Breast epithelium (tissue), 4 donors: ENCODE measurements around the gene CYP24A1. TPM values are rescaled to one million over a fixed set of nuclear protein-coding genes. Genes with fewer than 3 reads are reported as not detected.

Source experiments
- DNase-seq, 2 donors: peaks; one replicate each; pipeline ENCODE4 v3.0.0-alpha.2; 2019; ENCODE audit warnings: low spot score in 2 of 2
- H3K27ac ChIP-seq, 2 donors: fragments of 200-600 bp; sonication (generic) in 1 of 2; one replicate each; pipeline ENCODE4 v1.5.1; 2016 to 2019; ENCODE audit warnings: mild to moderate bottlenecking in 1 of 2
- H3K27me3 ChIP-seq, 2 donors: fragments of 200-600 bp; sonication (generic) in 1 of 2; one replicate each; pipeline versions ENCODE4 v1.5.1 to v1.6.0; 2017 to 2019; ENCODE audit warnings: control low read depth in 1 of 2, mild to moderate bottlenecking in 1 of 2
- H3K36me3 ChIP-seq: fragments of 200-600 bp; one replicate; pipeline ENCODE4 v1.5.1; 2019
- H3K4me1 ChIP-seq, 2 donors: fragments of 200-600 bp; sonication (generic); one replicate each; pipeline ENCODE4 v1.5.1; 2016 to 2019; ENCODE audit warnings: control low read depth in 1 of 2
- H3K4me3 ChIP-seq, 3 donors: fragments of 200-600 bp; sonication (generic); 1 replicate in 2 of 3; 2 replicates in 1 of 3; pipeline ENCODE4 v1.5.1; 2016 to 2019; ENCODE audit warnings: mild to moderate bottlenecking in 3 of 3, moderate library complexity in 2 of 3
- H3K9me3 ChIP-seq, 2 donors: fragments of 200-600 bp; sonication (generic) in 1 of 2; one replicate each; pipeline ENCODE4 v1.5.1; 2016 to 2019; ENCODE audit warnings: control low read depth in 1 of 2
- POLR2A ChIP-seq: fragments of 450-650 bp; IDR thresholded peaks from one replicate; pipeline ENCODE4 v1.6.1; 2016; ENCODE audit warnings: antibody characterized with exemption, mild to moderate bottlenecking, moderate library complexity
- POLR2AphosphoS5 ChIP-seq, 3 donors: sonication (generic); formaldehyde crosslinking; IDR thresholded peaks; one replicate each; pipeline ENCODE4 v1.6.1; 2017; ENCODE audit warnings: antibody characterized with exemption in 3 of 3
- intact Hi-C: fragments of 100-400 bp; cut with DNase I; formaldehyde crosslinking; loops from one replicate; pipeline ENCODE4 v1.15.1; 2023; ENCODE audit warnings: low total_unique reads
- total RNA-seq, 3 donors: library from RNA; depleted of rRNA; stranded (reverse); fragments of >200 nt; gene quantifications; one replicate each; pipeline ENCODE4 v1.1.0, GENCODE V29; 2016
- TF ChIP-seq, protein P1 (sequence below), 3 donors: fragments of 450-650 bp; IDR thresholded peaks; one replicate each; pipeline ENCODE4 v1.5.1; 2016 to 2017; ENCODE audit warnings: antibody characterized with exemption in 3 of 3, mild to moderate bottlenecking in 3 of 3, moderate library complexity in 3 of 3

The CYP24A1 gene
- total RNA-seq = 1 to 10 TPM in 2 of 3 donors, not detected in 1; 2.0 to 6.4 TPM

DNA sequence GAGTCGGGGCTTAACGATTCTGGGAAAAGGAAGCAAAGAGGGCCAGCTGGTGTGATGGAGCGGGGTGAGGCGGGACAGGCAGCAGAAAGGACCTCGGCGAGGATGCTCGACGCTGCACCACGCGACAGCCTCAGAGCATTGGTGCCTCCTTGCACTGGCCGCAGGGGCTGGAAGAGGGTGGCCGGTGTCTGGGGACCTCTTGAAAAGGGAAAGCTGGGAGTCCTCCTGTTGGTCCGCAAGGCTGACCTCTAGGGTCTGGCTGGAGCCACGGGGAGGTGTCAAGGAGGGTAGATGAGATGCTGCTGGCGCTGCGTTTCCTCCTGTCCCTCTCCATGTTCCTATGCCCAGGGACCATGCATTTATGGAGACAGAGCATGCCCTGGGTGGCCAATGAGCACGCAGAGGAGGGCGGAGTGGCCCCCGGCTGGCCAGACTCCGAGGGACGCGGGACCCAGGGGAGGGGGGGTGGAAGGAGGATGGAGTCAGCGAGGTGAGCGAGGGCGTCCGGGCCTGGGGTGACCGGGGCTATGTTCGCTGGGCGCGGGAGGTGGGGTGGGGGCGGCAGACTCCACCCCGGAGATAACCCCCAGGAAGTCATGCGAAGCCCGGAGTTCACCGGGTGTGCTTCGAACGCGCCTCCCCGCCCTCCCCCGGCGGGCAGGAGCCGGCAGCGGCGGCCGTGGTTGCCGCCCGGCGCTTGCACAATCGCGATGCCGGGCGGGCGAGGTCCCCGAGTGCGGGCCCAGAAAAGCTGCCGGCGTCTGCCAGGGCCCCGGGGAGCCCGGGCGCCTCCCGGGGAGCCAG, at the start of gene CYP24A1:
Gene CYP24A1, minus strand, starts transcription at position 334 of the 804 bp plus-strand sequence. CDS start 407 bp downstream, outside the sequence.
- intact Hi-C loops = no loop called here
- H3K4me3 ChIP-seq = peak within 1 kb of the TSS in 2 of 3 donors; percentile 40 to 61
- no peaks in the 10 kb centered on the region for H3K4me1 ChIP-seq
- H3K36me3 ChIP-seq = no peaks in the 10 kb centered on the region
- DNase-seq = no peak
- peaks cover 15 to 46% of the 10 kb centered on the region in 2 donors for H3K27me3 ChIP-seq
- H3K9me3 ChIP-seq = no peaks in the 10 kb centered on the region
- no peak within 1 kb of the TSS for H3K27ac ChIP-seq
- TF ChIP-seq, protein P1, sequence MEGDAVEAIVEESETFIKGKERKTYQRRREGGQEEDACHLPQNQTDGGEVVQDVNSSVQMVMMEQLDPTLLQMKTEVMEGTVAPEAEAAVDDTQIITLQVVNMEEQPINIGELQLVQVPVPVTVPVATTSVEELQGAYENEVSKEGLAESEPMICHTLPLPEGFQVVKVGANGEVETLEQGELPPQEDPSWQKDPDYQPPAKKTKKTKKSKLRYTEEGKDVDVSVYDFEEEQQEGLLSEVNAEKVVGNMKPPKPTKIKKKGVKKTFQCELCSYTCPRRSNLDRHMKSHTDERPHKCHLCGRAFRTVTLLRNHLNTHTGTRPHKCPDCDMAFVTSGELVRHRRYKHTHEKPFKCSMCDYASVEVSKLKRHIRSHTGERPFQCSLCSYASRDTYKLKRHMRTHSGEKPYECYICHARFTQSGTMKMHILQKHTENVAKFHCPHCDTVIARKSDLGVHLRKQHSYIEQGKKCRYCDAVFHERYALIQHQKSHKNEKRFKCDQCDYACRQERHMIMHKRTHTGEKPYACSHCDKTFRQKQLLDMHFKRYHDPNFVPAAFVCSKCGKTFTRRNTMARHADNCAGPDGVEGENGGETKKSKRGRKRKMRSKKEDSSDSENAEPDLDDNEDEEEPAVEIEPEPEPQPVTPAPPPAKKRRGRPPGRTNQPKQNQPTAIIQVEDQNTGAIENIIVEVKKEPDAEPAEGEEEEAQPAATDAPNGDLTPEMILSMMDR (IDR thresholded peaks at IDR 0.05) = no peak
- TF ChIP-seq POLR2A = no peak
- TF ChIP-seq POLR2AphosphoS5 (IDR thresholded peaks at IDR 0.05) = no peak

DNA sequence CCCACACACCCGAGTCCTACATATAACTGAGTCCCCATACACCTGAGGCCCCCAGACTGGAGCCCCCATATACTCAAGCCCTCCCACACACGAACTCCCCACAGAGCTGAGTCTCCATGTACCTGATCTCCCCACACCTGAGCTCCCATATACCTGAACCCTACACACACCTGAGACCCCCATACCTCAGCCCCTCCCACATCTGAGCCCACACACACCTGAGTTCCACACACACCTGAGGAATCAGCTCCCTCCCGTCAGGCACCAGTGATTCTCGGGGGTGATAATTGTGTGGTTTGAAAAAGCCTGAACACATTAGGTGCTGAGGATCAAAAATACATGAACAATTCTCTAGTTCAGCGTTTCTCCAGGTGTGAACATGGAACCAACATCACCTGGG, 49.5 kb upstream of the CYP24A1 start:
- H3K27ac ChIP-seq = no peak overlapping the region
- TF ChIP-seq, protein P1 (IDR thresholded peaks at IDR 0.05) = no peak
- TF ChIP-seq POLR2AphosphoS5 (IDR thresholded peaks at IDR 0.05) = no peak
- TF ChIP-seq POLR2A = no peak
- no peaks in the 10 kb centered on the region for H3K27me3 ChIP-seq
- H3K36me3 ChIP-seq = no peaks in the 10 kb centered on the region
- H3K4me3 ChIP-seq = no peak overlapping the region
- H3K9me3 ChIP-seq = no peaks in the 10 kb centered on the region
- intact Hi-C loops = no loop called here
- no peaks in the 10 kb centered on the region for H3K4me1 ChIP-seq
- no peak for DNase-seq

DNA sequence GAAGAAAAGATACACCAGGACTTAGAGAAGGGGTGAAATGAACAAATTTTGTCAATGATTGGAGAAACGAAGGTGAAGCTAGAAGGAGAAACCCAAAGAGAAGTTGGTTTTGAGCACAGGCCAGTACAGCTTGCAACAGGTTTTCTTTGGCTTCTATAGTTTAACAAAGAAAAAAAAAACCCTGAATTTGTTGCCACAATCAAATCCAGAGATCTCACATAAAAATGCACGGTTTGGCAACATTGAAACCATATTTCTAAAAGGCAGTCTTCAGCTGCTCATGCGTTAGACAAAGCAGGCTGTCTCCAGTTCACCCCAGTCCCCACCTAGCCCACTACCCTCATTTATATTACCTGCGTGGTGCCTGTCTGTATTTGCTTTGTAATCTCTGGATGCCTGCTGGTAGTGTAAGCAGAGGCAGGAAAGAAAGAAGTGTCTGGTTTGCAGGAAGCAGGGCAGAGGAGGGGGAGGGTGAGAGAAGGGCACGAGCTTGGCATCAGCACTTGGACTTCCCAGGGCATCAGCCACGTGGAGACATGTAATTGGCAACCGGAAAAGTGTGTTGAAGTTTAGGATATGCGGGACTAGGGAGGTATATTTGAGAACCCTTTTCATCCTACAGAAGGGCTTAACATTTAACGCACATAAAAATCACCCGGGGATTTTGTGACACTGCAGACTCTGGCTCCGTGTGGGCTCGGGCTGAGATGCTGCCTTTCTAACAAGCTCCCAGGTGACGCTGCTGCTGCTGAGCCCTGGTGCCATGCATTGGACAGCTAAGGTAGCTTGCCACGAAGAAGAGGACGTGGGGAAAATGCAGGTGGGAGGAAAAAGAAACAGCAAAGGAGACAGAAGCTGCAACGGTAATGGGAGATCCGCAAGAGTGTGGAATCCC, 48.5 kb upstream of the CYP24A1 start:
- Histone ChIP-seq H3K27me3 (no peaks in the 10 kb centered on the region), H3K9me3 (no peaks in the 10 kb centered on the region), H3K4me3 (no peak overlapping the region), H3K27ac (peak overlapping the region in 1 of 2 donors; percentile 40), H3K36me3 (no peaks in the 10 kb centered on the region), H3K4me1 (no peaks in the 10 kb centered on the region)
- intact Hi-C loops = no loop called here
- TF ChIP-seq POLR2AphosphoS5 (IDR thresholded peaks at IDR 0.05) (no peak), POLR2A (no peak)
- TF ChIP-seq, protein P1 (IDR thresholded peaks at IDR 0.05) = no peak
- no peak for DNase-seq

DNA sequence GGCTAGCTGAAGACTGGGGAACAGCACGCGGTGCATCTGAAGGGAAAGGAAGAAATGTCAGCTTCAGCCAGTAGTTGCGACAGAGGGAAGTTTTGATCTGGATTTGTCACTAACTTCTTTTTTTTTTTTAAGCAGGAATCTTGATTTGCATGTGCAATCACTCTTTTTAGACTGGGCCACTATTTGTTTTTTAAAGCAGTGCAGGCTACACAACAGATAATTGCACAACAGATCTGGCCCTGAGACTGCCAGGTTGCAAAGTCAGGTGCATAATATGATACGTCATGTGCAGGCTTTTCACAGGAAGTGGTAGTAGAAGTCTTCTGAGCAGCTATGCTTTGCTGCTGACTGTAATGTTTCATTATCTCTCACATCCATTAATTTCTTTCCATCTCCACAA, 47.6 kb upstream of the CYP24A1 start:
- H3K9me3 ChIP-seq = no peaks in the 10 kb centered on the region

More for the DNA sequence above, 47.6 kb upstream of the CYP24A1 start:
- Histone ChIP-seq H3K4me1 (no peaks in the 10 kb centered on the region), H3K27me3 (no peaks in the 10 kb centered on the region), H3K4me3 (no peak overlapping the region), H3K27ac (peak overlapping the region in 1 of 2 donors; percentile 40), H3K36me3 (no peaks in the 10 kb centered on the region)
- no peak for DNase-seq
- intact Hi-C loops = no loop called here
- TF ChIP-seq, protein P1 (IDR thresholded peaks at IDR 0.05) = no peak
- TF ChIP-seq POLR2AphosphoS5 (IDR thresholded peaks at IDR 0.05) = no peak
- TF ChIP-seq POLR2A = no peak
